Kidney (tissue), 14 donors: ENCODE results near the gene ALDH6A1. TPM values are rescaled to one million over a fixed set of nuclear protein-coding genes. Genes with fewer than 3 reads are reported as not detected.
"Not testable (repeated sequence)": the region's sequence is repeated elsewhere in the genome, so short reads cannot be mapped to it uniquely, and the experiment has no call there.

Experiments used
- DNase-seq, 5 donors: peaks; one replicate each; pipeline ENCODE4 v3.0.0-alpha.2; 2013 to 2020
- FAIRE-seq: peaks from 2 replicates; lab custom pipeline; 2012; peaks lifted over from hg19 to GRCh38; lab: Jason Lieb, UNC
- H3K27ac ChIP-seq, 2 donors: one replicate each; pipeline ENCODE4 v1.7.0; 2013; ENCODE audit warnings: low read depth in 2 of 2, low read length in 2 of 2, inconsistent platforms in 1 of 2
- H3K27me3 ChIP-seq: one replicate; pipeline ENCODE4 v1.7.1; 2013; ENCODE audit warnings: low read length, inconsistent platforms; ENCODE audit not compliant: control insufficient read depth, insufficient read depth
- H3K36me3 ChIP-seq, 3 donors: one replicate each; pipeline versions ENCODE4 v1.7.0 to v1.7.1; 2013; ENCODE audit warnings: low read length in 3 of 3, control low read depth in 1 of 3, inconsistent platforms in 1 of 3; ENCODE audit not compliant: insufficient read depth in 3 of 3, control insufficient read depth in 2 of 3
- H3K4me1 ChIP-seq, 3 donors: one replicate each; pipeline versions ENCODE4 v1.7.0 to v1.7.1; 2013; ENCODE audit warnings: low read length in 3 of 3, inconsistent platforms in 1 of 3, low read depth in 1 of 3; ENCODE audit not compliant: control insufficient read depth in 2 of 3, insufficient read depth in 2 of 3
- H3K4me3 ChIP-seq, 3 donors: one replicate each; pipeline versions ENCODE4 v1.7.0 to v1.8.1; 2013; ENCODE audit warnings: low read length in 3 of 3, control low read depth in 1 of 3, inconsistent platforms in 1 of 3
- H3K9ac ChIP-seq, 3 donors: one replicate each; pipeline versions ENCODE4 v1.7.0 to v1.7.1; 2013; ENCODE audit warnings: low read length in 3 of 3, control low read depth in 1 of 3, inconsistent platforms in 1 of 3
- H3K9me3 ChIP-seq, 3 donors: one replicate each; pipeline versions ENCODE4 v1.7.0 to v1.7.1; 2013; ENCODE audit warnings: low read length in 3 of 3, control low read depth in 1 of 3, inconsistent platforms in 1 of 3; ENCODE audit not compliant: control insufficient read depth in 2 of 3, insufficient read depth in 1 of 3
- CTCF ChIP-seq: IDR thresholded peaks from 3 replicates; pipeline ENCODE4 v1.5.1; 2012; ENCODE audit warnings: mild to moderate bottlenecking, moderate library complexity, borderline replicate concordance; ENCODE audit not compliant: insufficient read depth; ENCODE audit errors: extremely low read depth
- intact Hi-C: fragments of 100-400 bp; cut with DNase I; formaldehyde crosslinking; loops from one replicate; pipeline ENCODE4 v1.11.1; 2022
- polyA plus RNA-seq: library from polyadenylated mRNA; stranded (reverse); fragments of 350-450 nt; fragmentation: Illumina TruSeq; extraction: RNeasy Lipid Tissue Mini Kit (QIAGEN cat#74804); gene quantifications from one replicate; pipeline ENCODE4 v1.2.3, GENCODE V29; 2014; ENCODE audit warnings: low read depth, low replicate concordance; ENCODE audit not compliant: insufficient read depth
- total RNA-seq: library from RNA; stranded (reverse); fragmentation: NEBNext Ultra II Directional; extraction: Animal tissue kit (Norgen Biotek cat#: 25700); gene quantifications from one replicate; pipeline ENCODE4 v1.2.1, GENCODE V29; 2021
- donor health status: control.
- donor health status: control.
- donor health status: control.
- donor health status: control.
- donor health status: control.
- donor health status: DM: yes; HTN: yes; CAD: no.
- donor health status: Normal renal cell carcinoma (clear cell type).

Gene ALDH6A1
- total and polyA plus RNA-seq, 2 donors from 2014 or later, result 34.1 to 102 TPM

GRCh38 chr14:74126315-74127013 lies 42.2 kb upstream of the ALDH6A1 start:
- H3K9me3 ChIP-seq, result no peaks in the 10 kb centered on the region
- FAIRE-seq, result no peak

GRCh38 chr14:74125487-74125886 lies 41.2 kb upstream of the ALDH6A1 start:
- H3K9ac ChIP-seq, intact Hi-C loops, H3K4me1 ChIP-seq, DNase-seq, H3K27ac ChIP-seq, H3K4me3 ChIP-seq, FAIRE-seq, H3K36me3 ChIP-seq, H3K27me3 ChIP-seq, H3K9me3 ChIP-seq: not testable (repeated sequence)

More at GRCh38 chr14:74126315-74127013, 42.2 kb upstream of the ALDH6A1 start:
- no peak overlapping the region for H3K9ac ChIP-seq
- H3K27me3 ChIP-seq, result no peaks in the 10 kb centered on the region
- no peak for DNase-seq
- H3K4me3 ChIP-seq, result no peak overlapping the region
- intact Hi-C loops, result no loop called here
- no peaks in the 10 kb centered on the region for H3K4me1 ChIP-seq
- peaks cover 0 to 3% (median 0%) of the 10 kb centered on the region in 3 donors for H3K36me3 ChIP-seq
- H3K27ac ChIP-seq, result no peak overlapping the region
- no peak for TF ChIP-seq CTCF

- not testable (repeated sequence) for H3K36me3 ChIP-seq, H3K4me3 ChIP-seq, H3K9ac ChIP-seq, H3K4me1 ChIP-seq, H3K9me3 ChIP-seq, H3K27me3 ChIP-seq, H3K27ac ChIP-seq
- intact Hi-C loops, result loop anchor here (10.0 kb wide), 1 partner anchor 133 kb away; no protein-coding TSS in a partner anchor
- peak; percentile 53 for TF ChIP-seq CTCF
- peak; percentile 77 for FAIRE-seq
- DNase-seq, result peak in 3 of 5 donors; percentile 37 to 84 (median 81)
Observed at GRCh38 chr14:74111395-74112216, 27.4 kb upstream of the ALDH6A1 start.

GRCh38 chr14:74109369-74109768 lies 25.1 kb upstream of the ALDH6A1 start:
- no peak for TF ChIP-seq CTCF
- Histone ChIP-seq H3K9ac (no peak overlapping the region), H3K4me1 (no peaks in the 10 kb centered on the region), H3K4me3 (no peak overlapping the region), H3K27ac (no peak overlapping the region), H3K36me3 (peaks cover 0 to 4% (median 2%) of the 10 kb centered on the region in 3 donors), H3K27me3 (no peaks in the 10 kb centered on the region), H3K9me3 (no peaks in the 10 kb centered on the region)
- intact Hi-C loops, result no loop called here
- FAIRE-seq, result no peak
- DNase-seq, result no peak
